GM12892 (cell line): ENCODE data around the gene DOCK2.

Experiments used
- POLR2A ChIP-seq: IDR thresholded peaks from 2 replicates; pipeline ENCODE4 v1.6.1; 2011; ENCODE audit warnings: low read depth, low read length, control low read depth
- POLR2AphosphoS5 ChIP-seq: IDR thresholded peaks from 2 replicates; pipeline ENCODE4 v1.6.1; 2011; ENCODE audit warnings: low read depth, low read length, control low read depth

GRCh38 chr5:169808118-169808581, 171.1 kb downstream of the DOCK2 start:
- TF ChIP-seq POLR2A (no peak), POLR2AphosphoS5 (no peak)
